ENCODE data around the gene HMGXB3. TPM values are rescaled to one million over a fixed set of nuclear protein-coding genes. Genes with fewer than 3 reads are reported as not detected.

HMGXB3 gene
- polyA plus RNA-seq, 1 donor from 2014 or later: 15.4 TPM

DNA sequence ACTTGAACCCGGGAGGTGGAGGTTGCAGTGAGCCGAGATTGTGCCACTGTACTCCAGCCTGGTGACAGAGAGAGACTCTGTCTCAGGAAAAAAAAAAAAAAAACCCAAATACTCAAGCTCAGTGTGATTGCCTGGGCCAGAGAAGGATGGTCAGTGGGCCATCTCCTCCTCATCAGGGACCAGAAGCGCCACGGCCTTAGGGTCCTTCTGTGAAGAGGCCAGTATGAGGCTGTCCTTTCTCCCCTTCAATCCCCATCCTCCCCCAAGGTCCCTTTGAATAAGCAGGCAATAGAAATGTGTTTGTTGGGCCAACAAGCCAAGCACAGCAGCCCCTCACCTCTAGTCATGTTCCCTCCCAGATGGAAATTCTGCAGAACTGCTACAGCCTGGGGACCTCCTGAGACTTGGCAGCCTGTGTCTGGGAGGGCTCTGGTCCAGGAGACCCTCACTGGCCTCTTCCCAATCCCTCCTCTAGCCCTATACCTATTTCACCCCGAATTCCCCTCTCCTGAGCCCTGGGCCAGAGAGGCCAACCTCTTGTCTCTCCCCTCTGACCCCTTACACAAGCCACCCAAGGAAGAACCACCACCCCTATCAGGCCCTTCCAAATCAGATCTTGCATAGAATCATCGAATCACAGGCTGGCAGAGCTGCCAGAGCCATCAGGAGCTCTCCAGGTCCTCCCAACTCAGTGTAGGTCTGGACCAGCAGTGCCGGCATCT lies 84.8 kb downstream of the HMGXB3 start:
- Mint-ChIP-seq H3K27me3 (peaks cover 7% of the 10 kb centered on the region), H3K4me3 (no peak overlapping the region), H3K4me1 (peaks cover 11 to 17% (median 13%) of the 10 kb centered on the region in 3 donors), H3K9me3 (no peaks in the 10 kb centered on the region), H3K27ac (no peak overlapping the region), H3K36me3 (no peaks in the 10 kb centered on the region)

- peaks cover 7% of the 10 kb centered on the region for H3K27me3 Mint-ChIP-seq
- H3K36me3 Mint-ChIP-seq: no peaks in the 10 kb centered on the region
- peaks cover 10 to 17% (median 12%) of the 10 kb centered on the region in 3 donors for H3K4me1 Mint-ChIP-seq
- no peaks in the 10 kb centered on the region for H3K9me3 Mint-ChIP-seq
- no peak within 1 kb of the TSS for H3K27ac Mint-ChIP-seq
- no peak within 1 kb of the TSS for H3K4me3 Mint-ChIP-seq
Measured at GRCh38 chr5:150085950-150086715, 85.6 kb downstream of the HMGXB3 start, which contains the start of gene CSF1R. TSS of gene CSF1R (minus strand) at chr5:150086554. CDS start at chr5:150086427, 127 bp downstream.

DNA sequence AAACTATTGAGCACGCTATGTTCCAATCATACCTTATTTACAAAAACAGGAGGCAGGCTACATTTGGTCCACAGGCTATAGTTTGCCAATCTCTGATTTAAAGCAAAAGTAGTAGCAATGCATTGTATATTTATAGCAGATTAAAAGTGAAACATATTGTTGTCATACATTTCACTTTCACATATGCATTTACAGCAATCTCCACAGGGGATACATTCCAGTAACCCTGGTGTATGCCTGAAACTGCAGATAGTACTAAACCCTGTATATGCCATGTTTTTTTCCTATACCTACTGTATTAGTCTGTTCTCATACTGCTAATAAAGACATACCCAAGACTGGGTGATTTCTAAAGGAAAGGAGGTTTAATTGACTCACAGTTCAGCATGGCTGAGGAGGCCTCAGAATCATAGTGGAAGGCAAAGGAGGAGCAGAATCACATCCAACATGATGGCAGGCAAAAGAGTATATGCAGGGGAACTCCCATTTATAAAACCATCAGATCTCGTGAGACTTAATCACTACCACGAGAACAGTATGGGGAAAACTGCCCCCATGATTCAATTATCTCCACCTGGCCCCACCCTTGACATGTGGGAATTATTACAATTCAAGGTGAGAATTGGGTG lies 91.7 kb downstream of the HMGXB3 start:
- peaks cover 2% of the 10 kb centered on the region for H3K27me3 Mint-ChIP-seq

GRCh38 chr5:150097152-150097551 lies 96.6 kb downstream of the HMGXB3 start:
- Mint-ChIP-seq H3K9me3 (peaks cover 0 to 2% (median 0%) of the 10 kb centered on the region in 3 donors), H3K27me3 (no peaks in the 10 kb centered on the region), H3K4me3 (no peak overlapping the region)

More for the DNA sequence above, 91.7 kb downstream of the HMGXB3 start:
- Mint-ChIP-seq H3K9me3 (no peaks in the 10 kb centered on the region), H3K4me1 (peaks cover 0 to 5% (median 4%) of the 10 kb centered on the region in 3 donors), H3K36me3 (no peaks in the 10 kb centered on the region), H3K27ac (peak overlapping the region in 1 of 3 donors; percentile 81), H3K4me3 (no peak overlapping the region)

GRCh38 chr5:150101023-150101422 lies 100.5 kb downstream of the HMGXB3 start:
- H3K27me3 Mint-ChIP-seq: no peaks in the 10 kb centered on the region
- H3K4me3 Mint-ChIP-seq: no peak overlapping the region
- H3K4me1 Mint-ChIP-seq: peaks cover 4 to 9% (median 5%) of the 10 kb centered on the region in 3 donors
- H3K36me3 Mint-ChIP-seq: no peaks in the 10 kb centered on the region
- peaks cover 0 to 2% (median 0%) of the 10 kb centered on the region in 3 donors for H3K9me3 Mint-ChIP-seq
- no peak overlapping the region for H3K27ac Mint-ChIP-seq

More at GRCh38 chr5:150097152-150097551, 96.6 kb downstream of the HMGXB3 start:
- peaks cover 0 to 2% (median 2%) of the 10 kb centered on the region in 3 donors for H3K4me1 Mint-ChIP-seq
- H3K27ac Mint-ChIP-seq: no peak overlapping the region
- no peaks in the 10 kb centered on the region for H3K36me3 Mint-ChIP-seq

Other genes with a start within 250 kb of the HMGXB3 start
- gene PDE6A, start 55.9 kb upstream of the HMGXB3 start, polyA plus RNA-seq: 0.05 TPM
- 2.3 TPM for gene SLC26A2, start 40.0 kb upstream of the HMGXB3 start, polyA plus RNA-seq
- gene TIGD6, start 85 bp upstream of the HMGXB3 start, polyA plus RNA-seq: 1.8 TPM
- 0.10 TPM for gene CSF1R, start 85.8 kb downstream of the HMGXB3 start, polyA plus RNA-seq
- gene PDGFRB, start 155.1 kb downstream of the HMGXB3 start, polyA plus RNA-seq: 0.45 TPM
- gene CDX1, start 166.0 kb downstream of the HMGXB3 start, polyA plus RNA-seq: not detected
- gene SLC6A7, start 189.3 kb downstream of the HMGXB3 start, polyA plus RNA-seq: not detected